ENCODE measurements around the gene PPP1R12B.
"Not testable (repeated sequence)": the region's sequence is repeated elsewhere in the genome, so short reads cannot be mapped to it uniquely, and the experiment has no call there.

The PPP1R12B gene

GRCh38 chr1:202439308-202439707 lies 90.8 kb downstream of the PPP1R12B start:
- no peak for DNase-seq (ENCODE audit: low spot score)

GRCh38 chr1:202448140-202448539 lies 99.6 kb downstream of the PPP1R12B start:
- DNase-seq (ENCODE audit: low spot score), result not testable (repeated sequence)

GRCh38 chr1:202451641-202452040 lies 103.1 kb downstream of the PPP1R12B start:
- DNase-seq (ENCODE audit: low spot score), result not testable (repeated sequence)

- DNase-seq (ENCODE audit: low spot score), result no peak
Measured at GRCh38 chr1:202452508-202452907, 104.0 kb downstream of the PPP1R12B start.

GRCh38 chr1:202456372-202457169 lies 108.1 kb downstream of the PPP1R12B start:
- peak; percentile 27 for DNase-seq (ENCODE audit: low spot score)

GRCh38 chr1:202458651-202459050 lies 110.2 kb downstream of the PPP1R12B start:
- DNase-seq (ENCODE audit: low spot score), result not testable (repeated sequence)

- not testable (repeated sequence) for DNase-seq (ENCODE audit: low spot score)
Measured at GRCh38 chr1:202459470-202460142, 111.1 kb downstream of the PPP1R12B start.

- DNase-seq (ENCODE audit: low spot score), result not testable (repeated sequence)
Measured at GRCh38 chr1:202460143-202460495, 111.6 kb downstream of the PPP1R12B start.

GRCh38 chr1:202462342-202463076 lies 114.0 kb downstream of the PPP1R12B start:
- DNase-seq (ENCODE audit: low spot score), result no peak

GRCh38 chr1:202464153-202464742 lies 115.7 kb downstream of the PPP1R12B start:
- peak; percentile 25 for DNase-seq (ENCODE audit: low spot score)

GRCh38 chr1:202465644-202466270 lies 117.3 kb downstream of the PPP1R12B start:
- DNase-seq (ENCODE audit: low spot score), result not testable (repeated sequence)

GRCh38 chr1:202466339-202466738 lies 117.8 kb downstream of the PPP1R12B start:
- DNase-seq (ENCODE audit: low spot score), result not testable (repeated sequence)

- DNase-seq (ENCODE audit: low spot score), result not testable (repeated sequence)
Measured at GRCh38 chr1:202467381-202467780, 118.9 kb downstream of the PPP1R12B start.

- DNase-seq (ENCODE audit: low spot score), result not testable (repeated sequence)
Measured at GRCh38 chr1:202468695-202469094, 120.2 kb downstream of the PPP1R12B start.

- DNase-seq (ENCODE audit: low spot score), result not testable (repeated sequence)
Measured at GRCh38 chr1:202469123-202469522, 120.6 kb downstream of the PPP1R12B start.

- DNase-seq (ENCODE audit: low spot score), result no peak
Measured at GRCh38 chr1:202471246-202471645, 122.7 kb downstream of the PPP1R12B start.

- DNase-seq (ENCODE audit: low spot score), result not testable (repeated sequence)
Measured at GRCh38 chr1:202472347-202473124, 124.0 kb downstream of the PPP1R12B start.

- not testable (repeated sequence) for DNase-seq (ENCODE audit: low spot score)
Measured at GRCh38 chr1:202473266-202474045, 125.0 kb downstream of the PPP1R12B start.

GRCh38 chr1:202479661-202480060 lies 131.2 kb downstream of the PPP1R12B start:
- DNase-seq (ENCODE audit: low spot score), result not testable (repeated sequence)

GRCh38 chr1:202480640-202481039 lies 132.1 kb downstream of the PPP1R12B start:
- not testable (repeated sequence) for DNase-seq (ENCODE audit: low spot score)
